AG04450 (cell line): ENCODE results near the gene PKNOX1. TPM values are rescaled to one million over a fixed set of nuclear protein-coding genes. Genes with fewer than 3 reads are reported as not detected.
"Not testable (repeated sequence)": the region's sequence is repeated elsewhere in the genome, so short reads cannot be mapped to it uniquely, and the experiment has no call there.

Source experiments
- CTCF ChIA-PET: fragments of 300-600, 350-600 bp; formaldehyde crosslinking; extraction: SDS; loops from one replicate; lab custom pipeline; 2022; ENCODE audit warnings: antibody characterized with exemption, inconsistent platforms; lab: Charles Lee
- POLR2A ChIA-PET: fragments of 350-600 bp; formaldehyde crosslinking; extraction: SDS; loops from one replicate; lab custom pipeline; 2021; ENCODE audit warnings: antibody characterized with exemption, inconsistent platforms; lab: Yijun Ruan, JAX
- DNase-seq: peaks from one replicate; pipeline ENCODE4 v3.0.0-alpha.2; 2011; ENCODE audit warnings: low read depth, low spot score
- H3K27ac ChIP-seq: one replicate; pipeline ENCODE4 v1.5.1; 2012; ENCODE audit warnings: low read depth, low read length, control low read depth
- H3K27me3 ChIP-seq: one replicate; pipeline ENCODE4 v1.6.0; 2012; ENCODE audit warnings: low read length; ENCODE audit not compliant: control insufficient read depth, insufficient read depth
- H3K4me3 ChIP-seq: 2 replicates; pipeline ENCODE4 v1.5.1; 2011; ENCODE audit warnings: mild to moderate bottlenecking, low read depth, low read length, control low read depth
- H3K9me3 ChIP-seq: 2 replicates; pipeline ENCODE4 v1.5.1; 2012; ENCODE audit warnings: low read length; ENCODE audit not compliant: control insufficient read depth, insufficient read depth
- polyA plus RNA-seq: library from polyadenylated mRNA; depleted of rRNA; stranded (reverse); fragments of >200 nt; gene quantifications from 2 replicates; pipeline ENCODE4 v1.2.3, GENCODE V29; 2011

PKNOX1 gene
- polyA plus RNA-seq, 1 experiment: 65.6 TPM

DNA sequence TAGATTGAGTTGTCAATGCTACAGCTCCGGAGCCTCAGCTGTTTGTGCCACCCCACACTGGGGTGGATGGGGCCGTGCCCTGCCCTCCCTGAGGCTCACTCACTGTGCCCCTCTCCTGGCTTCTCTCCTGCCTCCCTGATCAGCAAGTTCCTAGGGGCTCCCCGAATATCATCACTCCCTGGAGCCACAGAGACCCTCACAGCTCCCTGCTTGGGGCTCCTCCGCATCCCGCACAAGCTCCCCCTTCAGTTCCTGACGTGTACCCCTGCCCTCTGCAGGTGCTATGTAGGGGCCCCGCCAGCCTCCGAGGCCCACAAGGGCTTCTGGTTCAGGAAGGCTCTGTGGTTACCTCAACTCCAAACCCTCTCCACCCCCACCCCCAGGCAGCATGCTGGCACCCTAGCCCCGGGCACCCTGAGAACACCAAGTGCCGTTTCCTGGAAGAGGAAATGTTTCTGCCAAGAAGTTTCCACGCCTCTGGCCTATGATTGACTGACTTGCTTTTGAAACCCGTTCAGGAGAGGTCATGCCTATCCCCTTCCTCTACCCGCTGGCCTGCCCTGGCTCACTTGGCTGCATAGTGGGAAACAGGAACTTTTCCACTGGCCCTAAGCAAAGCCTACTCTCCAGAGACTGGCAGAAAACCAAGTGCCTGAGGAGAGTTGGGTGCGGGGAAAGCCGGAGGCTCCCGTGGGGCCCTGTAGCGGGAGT, 71.0 kb downstream of the PKNOX1 start:
- POLR2A ChIA-PET, H3K9me3 ChIP-seq, DNase-seq: not testable (repeated sequence)

DNA sequence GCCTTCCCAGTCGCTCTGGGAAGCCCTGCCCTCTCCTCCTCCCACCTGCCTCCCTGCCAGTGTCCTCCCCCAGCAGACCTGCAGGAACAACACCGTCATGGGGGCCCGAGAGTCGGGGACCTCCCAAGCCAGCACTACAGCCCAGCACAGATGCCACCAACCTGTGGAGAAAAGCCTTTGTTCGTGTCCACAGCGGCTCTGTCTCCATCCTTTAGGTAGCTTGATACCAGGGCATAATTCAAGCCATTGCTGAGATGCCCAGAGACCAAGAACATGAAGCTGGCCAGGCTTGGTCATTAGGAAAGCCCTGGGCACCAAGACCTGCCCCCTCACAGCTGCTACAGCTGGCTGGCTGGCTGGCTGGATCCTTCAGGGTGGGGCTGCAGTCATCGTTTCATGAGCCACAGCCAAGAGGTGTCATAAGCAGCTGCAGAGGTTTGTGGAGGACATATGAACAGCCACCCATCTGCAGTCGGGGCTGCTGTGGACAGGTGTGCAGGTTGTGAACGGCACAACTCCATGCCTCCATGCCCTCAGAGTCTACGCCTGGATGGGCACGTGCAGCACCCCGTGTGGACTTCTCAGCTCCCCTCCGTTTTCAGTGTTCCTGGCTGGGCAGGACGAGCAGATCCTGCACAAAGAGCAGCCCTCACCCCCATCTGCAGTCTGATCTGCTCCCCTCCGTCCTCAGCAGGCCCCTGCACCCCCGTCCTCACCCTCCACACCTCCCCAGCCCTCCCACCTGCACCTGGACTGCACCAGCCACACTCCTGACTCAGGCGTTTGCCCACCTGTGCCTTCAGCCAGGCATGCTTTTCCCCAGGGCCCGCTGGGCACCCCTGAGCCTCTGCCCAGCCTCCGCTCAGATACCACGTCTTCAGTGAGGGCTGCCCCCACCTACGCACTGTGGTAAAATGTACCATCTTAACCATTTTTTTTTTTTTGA, 71.8 kb downstream of the PKNOX1 start:
- POLR2A ChIA-PET, DNase-seq, H3K9me3 ChIP-seq, CTCF ChIA-PET, H3K4me3 ChIP-seq, H3K27ac ChIP-seq, H3K27me3 ChIP-seq: not testable (repeated sequence)

More for the DNA sequence above, 71.0 kb downstream of the PKNOX1 start:
- H3K27ac ChIP-seq, H3K4me3 ChIP-seq, H3K27me3 ChIP-seq, CTCF ChIA-PET: not testable (repeated sequence)

DNA sequence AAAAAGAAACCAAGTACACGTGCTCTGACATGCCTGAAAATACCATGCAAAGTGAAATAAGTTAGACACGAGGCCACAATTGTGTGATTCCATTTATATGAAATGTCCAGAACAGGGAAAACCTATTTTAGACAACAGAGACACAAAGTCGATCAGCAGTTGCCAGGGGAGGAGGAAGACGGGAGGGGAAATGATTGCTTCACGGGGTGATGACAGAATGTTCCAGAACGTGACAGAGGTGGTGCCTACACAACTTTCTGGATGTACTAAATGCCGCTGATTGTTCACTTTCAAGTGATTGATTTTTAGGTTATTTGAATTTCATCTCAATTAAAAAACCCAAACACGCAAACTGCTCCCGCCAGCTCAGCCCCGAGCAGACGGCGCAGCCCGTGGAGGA, 78.8 kb downstream of the PKNOX1 start:
- H3K27me3 ChIP-seq, POLR2A ChIA-PET, DNase-seq, H3K9me3 ChIP-seq, H3K27ac ChIP-seq, H3K4me3 ChIP-seq, CTCF ChIA-PET: not testable (repeated sequence)

DNA sequence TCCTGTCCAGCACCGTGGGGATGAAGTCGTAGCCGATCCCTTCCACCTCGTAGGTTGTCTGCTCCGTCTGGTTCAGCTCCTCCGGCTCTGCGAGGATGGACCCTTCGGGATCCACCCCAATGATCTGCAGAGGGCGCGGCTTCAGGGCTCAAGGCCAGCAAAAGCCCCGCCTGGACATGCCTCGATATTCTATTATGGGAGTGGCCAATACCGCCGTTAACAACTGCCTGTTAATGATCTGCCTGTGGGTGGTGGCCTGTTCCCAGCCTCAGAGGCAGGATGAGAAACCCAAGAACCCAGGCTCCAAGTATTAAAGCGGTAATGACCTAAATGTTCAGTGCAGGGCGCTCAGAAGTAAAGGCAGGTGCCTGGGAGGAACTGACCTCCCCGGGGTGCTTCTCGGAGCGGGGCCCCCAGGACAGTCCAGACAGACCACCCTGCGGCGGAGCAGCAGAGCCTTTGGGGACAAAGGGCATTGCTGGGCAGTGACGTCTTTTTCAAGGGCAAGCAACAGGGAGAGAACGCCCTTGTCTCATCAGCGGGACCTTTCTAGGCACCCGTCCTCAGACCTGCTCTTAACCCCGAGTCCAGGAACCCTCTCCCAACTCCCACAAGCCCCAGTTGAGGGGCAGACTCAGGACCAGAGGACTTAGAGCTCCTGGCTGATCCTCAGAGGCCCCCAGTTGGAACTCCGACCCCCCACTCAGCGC, 88.7 kb downstream of the PKNOX1 start:
- H3K27me3 ChIP-seq, H3K4me3 ChIP-seq, H3K9me3 ChIP-seq, CTCF ChIA-PET, H3K27ac ChIP-seq, POLR2A ChIA-PET, DNase-seq: not testable (repeated sequence)

DNA sequence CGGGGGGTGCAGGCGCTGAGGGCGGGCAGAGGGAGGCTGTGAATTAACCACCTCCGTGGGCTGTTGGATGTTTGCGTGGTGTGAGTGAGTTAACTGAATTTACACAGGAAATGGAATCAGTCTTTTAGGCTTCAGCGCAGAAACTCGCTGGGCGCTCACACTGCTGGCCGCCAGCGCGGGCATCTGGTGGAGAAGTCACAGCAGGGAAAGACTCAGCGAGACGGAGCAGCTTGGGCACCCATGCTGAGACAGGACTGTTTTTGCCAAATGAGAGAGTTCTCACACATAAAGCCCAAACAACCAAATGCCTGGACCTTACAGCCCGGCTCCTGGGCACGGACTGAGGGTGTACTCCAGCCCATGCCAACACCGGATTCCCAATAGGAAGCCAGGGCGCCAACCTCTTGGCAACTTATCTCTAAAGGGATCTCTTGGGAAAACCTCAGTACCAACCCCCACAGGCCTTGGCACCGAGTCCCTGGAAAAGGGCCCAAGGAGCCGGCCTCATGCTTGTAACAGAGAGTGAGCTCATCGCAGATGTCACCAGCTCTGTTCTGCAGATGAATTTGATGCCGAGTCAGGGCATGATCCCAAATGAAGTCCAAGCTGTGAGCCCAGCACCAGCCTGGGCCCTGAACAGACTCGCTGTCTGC, 90.0 kb downstream of the PKNOX1 start:
- H3K4me3 ChIP-seq, DNase-seq, CTCF ChIA-PET, H3K27ac ChIP-seq, H3K9me3 ChIP-seq, H3K27me3 ChIP-seq, POLR2A ChIA-PET: not testable (repeated sequence)

DNA sequence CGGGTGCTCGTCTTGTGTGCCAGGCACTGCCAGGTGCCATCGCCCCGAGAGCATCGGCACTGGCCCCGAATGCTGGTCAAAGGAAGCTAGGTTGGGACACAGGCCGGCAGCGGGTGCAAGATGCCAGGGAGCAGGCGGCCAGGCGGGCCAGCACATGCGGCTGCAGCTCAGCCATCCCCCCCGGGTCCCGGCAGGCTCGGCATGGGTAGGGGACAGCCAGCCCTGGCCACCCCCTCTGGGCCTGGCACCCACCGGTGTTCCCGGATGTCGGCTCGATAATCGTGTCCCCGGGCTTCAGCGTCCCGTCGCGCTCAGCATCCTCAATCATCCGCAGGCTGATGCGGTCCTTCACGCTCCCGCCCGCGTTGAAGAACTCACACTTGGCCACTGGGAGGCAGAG, 91.6 kb downstream of the PKNOX1 start:
- CTCF ChIA-PET, DNase-seq, H3K4me3 ChIP-seq, POLR2A ChIA-PET, H3K27ac ChIP-seq, H3K9me3 ChIP-seq, H3K27me3 ChIP-seq: not testable (repeated sequence)

DNA sequence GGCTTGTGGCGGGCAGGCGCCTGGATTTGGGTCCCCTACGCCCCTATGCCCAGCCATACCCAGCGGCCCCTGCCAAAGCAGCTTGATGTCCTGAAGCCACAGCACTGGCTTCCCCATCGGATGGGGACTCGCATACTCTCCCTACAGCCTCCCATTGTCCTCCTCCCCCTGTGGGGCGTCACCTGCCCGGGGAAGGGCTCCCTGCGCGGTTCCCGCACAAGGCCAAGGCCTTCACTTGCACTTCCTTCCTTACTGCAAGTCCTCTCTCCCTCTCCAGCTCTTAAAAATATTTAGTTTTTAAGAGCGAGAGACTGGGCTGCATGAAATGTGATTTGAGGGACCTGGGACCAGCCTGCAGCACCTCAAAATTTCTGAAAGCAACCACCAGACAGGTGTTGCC, 92.3 kb downstream of the PKNOX1 start:
- H3K9me3 ChIP-seq, H3K4me3 ChIP-seq, H3K27me3 ChIP-seq, CTCF ChIA-PET, DNase-seq, POLR2A ChIA-PET, H3K27ac ChIP-seq: not testable (repeated sequence)

DNA sequence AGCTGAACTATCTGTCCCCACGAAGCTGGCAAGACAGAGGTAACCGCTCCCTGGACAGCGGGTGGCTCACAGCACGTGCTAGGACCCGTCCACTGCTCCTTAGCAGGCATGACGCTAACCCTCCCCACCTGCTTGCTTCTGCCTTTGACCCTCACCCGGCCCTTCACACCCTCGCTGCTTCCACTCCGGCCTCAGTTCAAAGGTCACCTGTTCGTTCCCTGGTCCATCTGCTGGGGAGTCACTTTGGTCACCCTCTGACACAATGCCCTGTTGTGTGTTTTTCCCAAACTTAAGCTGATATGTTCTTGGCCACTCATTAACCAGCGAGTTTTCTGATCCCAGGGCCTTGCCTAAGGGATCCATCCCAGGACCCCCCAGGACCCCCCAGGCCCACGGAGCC, 93.7 kb downstream of the PKNOX1 start:
- DNase-seq, H3K9me3 ChIP-seq, H3K27me3 ChIP-seq, CTCF ChIA-PET, H3K4me3 ChIP-seq, H3K27ac ChIP-seq, POLR2A ChIA-PET: not testable (repeated sequence)

DNA sequence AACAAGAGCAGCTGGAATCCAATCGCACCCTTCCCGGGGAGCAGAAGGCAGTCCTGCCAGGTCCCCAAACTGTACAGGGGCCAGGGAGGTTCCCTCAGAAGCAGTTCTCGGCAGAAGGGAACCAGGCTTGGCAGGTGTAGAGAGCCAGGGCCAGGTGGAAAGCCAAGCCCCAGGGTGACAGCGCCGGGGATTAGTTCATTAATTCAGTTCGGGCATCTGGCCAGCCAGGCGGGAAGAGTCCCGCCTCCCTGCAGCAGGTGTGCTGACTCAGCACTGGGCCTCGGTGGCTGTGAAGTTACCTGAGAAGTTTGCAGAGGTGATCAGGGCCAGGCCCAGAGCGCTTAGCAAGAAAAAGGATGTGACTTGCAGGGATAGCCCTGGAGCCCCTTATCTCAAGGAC, 95.3 kb downstream of the PKNOX1 start:
- H3K27me3 ChIP-seq, CTCF ChIA-PET, H3K4me3 ChIP-seq, POLR2A ChIA-PET, H3K9me3 ChIP-seq, H3K27ac ChIP-seq, DNase-seq: not testable (repeated sequence)

DNA sequence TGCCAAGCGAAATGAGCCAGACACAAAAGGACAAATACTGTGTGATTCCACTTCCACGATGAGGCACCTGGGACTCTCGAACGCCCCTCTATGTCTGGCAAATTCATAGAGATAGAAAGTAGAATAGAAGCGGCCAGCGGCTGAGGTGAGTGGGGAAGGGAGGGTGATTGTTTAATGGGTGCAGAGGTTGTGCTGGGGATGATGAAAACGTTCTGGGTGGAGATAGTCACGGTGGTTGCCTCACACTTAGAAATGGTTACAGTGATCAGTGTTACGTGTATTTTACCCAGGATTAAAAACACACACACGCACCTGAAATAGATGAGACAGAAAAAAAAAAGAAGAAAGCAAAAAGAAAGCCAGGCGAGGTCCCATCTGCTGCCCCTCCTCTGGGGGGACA, 98.4 kb downstream of the PKNOX1 start:
- POLR2A ChIA-PET, H3K4me3 ChIP-seq, H3K27ac ChIP-seq, H3K9me3 ChIP-seq, H3K27me3 ChIP-seq, CTCF ChIA-PET, DNase-seq: not testable (repeated sequence)

DNA sequence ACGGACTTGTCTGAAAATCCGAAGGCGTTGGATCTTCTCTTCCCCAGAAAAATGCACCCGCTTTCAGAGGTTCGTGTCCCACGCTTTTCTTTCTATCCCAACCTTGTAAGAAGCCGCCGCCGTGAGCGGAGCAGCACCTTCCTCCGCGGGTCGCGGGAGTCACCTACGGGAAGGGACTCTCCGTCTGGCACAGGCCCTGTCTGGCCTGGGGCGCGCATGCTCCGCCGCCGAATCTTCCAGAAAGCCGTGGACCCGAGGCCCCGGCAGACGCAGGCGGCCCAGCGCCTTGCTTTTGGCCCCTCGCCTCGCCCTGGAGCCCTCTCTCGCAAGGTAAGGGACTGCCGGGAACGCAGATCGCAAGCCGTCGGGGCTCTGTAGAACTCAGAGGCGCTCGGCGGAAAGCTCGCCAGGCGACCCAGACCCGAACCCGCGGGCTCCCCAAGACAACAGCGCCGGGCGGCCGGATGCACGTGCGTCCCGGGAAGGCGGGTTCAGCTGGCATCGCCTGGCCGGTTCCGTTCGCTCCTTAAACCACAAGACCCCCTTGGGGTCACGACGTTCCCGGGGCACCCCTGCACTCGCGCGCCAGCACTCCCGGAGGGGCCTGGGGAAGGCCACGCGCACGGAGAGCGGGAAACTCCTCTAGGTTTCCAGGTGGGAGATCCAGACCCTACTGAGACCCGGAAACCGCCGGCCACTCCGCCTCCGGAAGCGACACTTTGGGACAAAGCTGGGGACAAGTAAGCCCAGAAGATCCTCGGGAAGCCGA, 100.2 kb downstream of the PKNOX1 start:
- H3K27me3 ChIP-seq, POLR2A ChIA-PET, H3K27ac ChIP-seq, CTCF ChIA-PET, H3K9me3 ChIP-seq, DNase-seq, H3K4me3 ChIP-seq: not testable (repeated sequence)
